ENCODE results near the gene CUX1.
A peak's percentile ranks its signal among the peaks of the same experiment; 100 is the strongest.

Gene CUX1

GRCh38 chr7:102271158-102271798 is 453.9 kb downstream of the CUX1 start:
- ATAC-seq (ENCODE audit: insufficient read depth, low read depth) = no peak
- H2AFZ ChIP-seq (ENCODE audit: low read depth, low read length) = no peak overlapping the region
- no peak overlapping the region for H3K9ac ChIP-seq (ENCODE audit: low read depth, low read length)
- DNase-seq = no peak
- H3K27ac ChIP-seq (ENCODE audit: low read length) = no peak overlapping the region
- TF ChIP-seq CTCF (IDR thresholded peaks at IDR 0.05; ENCODE audit: borderline replicate concordance, extremely low read depth, low read length, poor library complexity, severe bottlenecking) (no peak), EZH2 (IDR thresholded peaks at IDR 0.05; ENCODE audit: borderline replicate concordance, low read depth, low read length, severe bottlenecking) (no peak)
- H3K4me2 ChIP-seq (ENCODE audit: insufficient read depth, low read length) = no peak overlapping the region
- no peaks in the 10 kb centered on the region for H3K27me3 ChIP-seq (ENCODE audit: insufficient read depth, low read length, poor library complexity)
- H3K79me2 ChIP-seq (ENCODE audit: insufficient read depth, low read length) = no peaks in the 10 kb centered on the region
- no peaks in the 10 kb centered on the region for H3K36me3 ChIP-seq (ENCODE audit: insufficient read depth, low read length)
- peaks cover 13% of the 10 kb centered on the region for H4K20me1 ChIP-seq (ENCODE audit: insufficient read depth, low read length)
- H3K9me3 ChIP-seq (ENCODE audit: insufficient read depth, low read length, severe bottlenecking) = no peaks in the 10 kb centered on the region
- no peak overlapping the region for H3K4me3 ChIP-seq (ENCODE audit: low read depth in 1 of 2, low read length in 2 of 2)
- H3K4me1 ChIP-seq (ENCODE audit: insufficient read depth, low read length) = no peaks in the 10 kb centered on the region

GRCh38 chr7:102272075-102272916 is 454.9 kb downstream of the CUX1 start:
- peaks cover 13% of the 10 kb centered on the region for H4K20me1 ChIP-seq (ENCODE audit: insufficient read depth, low read length)
- H3K4me3 ChIP-seq (ENCODE audit: low read depth in 1 of 2, low read length in 2 of 2) = no peak overlapping the region
- no peak for TF ChIP-seq EZH2 (IDR thresholded peaks at IDR 0.05; ENCODE audit: borderline replicate concordance, low read depth, low read length, severe bottlenecking)
- peak; percentile 97 for TF ChIP-seq CTCF (IDR thresholded peaks at IDR 0.05; ENCODE audit: borderline replicate concordance, extremely low read depth, low read length, poor library complexity, severe bottlenecking)
- H3K4me1 ChIP-seq (ENCODE audit: insufficient read depth, low read length) = no peaks in the 10 kb centered on the region
- no peaks in the 10 kb centered on the region for H3K36me3 ChIP-seq (ENCODE audit: insufficient read depth, low read length)
- ATAC-seq (ENCODE audit: insufficient read depth, low read depth) (peak; percentile 95), DNase-seq (peak; percentile 71)
- no peaks in the 10 kb centered on the region for H3K9me3 ChIP-seq (ENCODE audit: insufficient read depth, low read length, severe bottlenecking)
- H3K4me2 ChIP-seq (ENCODE audit: insufficient read depth, low read length) = no peak overlapping the region
- H3K27ac ChIP-seq (ENCODE audit: low read length) = no peak overlapping the region
- no peak overlapping the region for H3K9ac ChIP-seq (ENCODE audit: low read depth, low read length)
- H3K27me3 ChIP-seq (ENCODE audit: insufficient read depth, low read length, poor library complexity) = no peaks in the 10 kb centered on the region
- H2AFZ ChIP-seq (ENCODE audit: low read depth, low read length) = no peak overlapping the region
- no peaks in the 10 kb centered on the region for H3K79me2 ChIP-seq (ENCODE audit: insufficient read depth, low read length)

- Histone ChIP-seq H3K9ac (ENCODE audit: low read depth, low read length) (no peak overlapping the region), H3K79me2 (ENCODE audit: insufficient read depth, low read length) (no peaks in the 10 kb centered on the region), H4K20me1 (ENCODE audit: insufficient read depth, low read length) (peaks cover 13% of the 10 kb centered on the region), H3K36me3 (ENCODE audit: insufficient read depth, low read length) (no peaks in the 10 kb centered on the region), H2AFZ (ENCODE audit: low read depth, low read length) (no peak overlapping the region), H3K27me3 (ENCODE audit: insufficient read depth, low read length, poor library complexity) (no peaks in the 10 kb centered on the region), H3K4me1 (ENCODE audit: insufficient read depth, low read length) (no peaks in the 10 kb centered on the region), H3K4me3 (ENCODE audit: low read depth in 1 of 2, low read length in 2 of 2) (no peak overlapping the region), H3K27ac (ENCODE audit: low read length) (no peak overlapping the region), H3K4me2 (ENCODE audit: insufficient read depth, low read length) (no peak overlapping the region), H3K9me3 (ENCODE audit: insufficient read depth, low read length, severe bottlenecking) (no peaks in the 10 kb centered on the region)
- TF ChIP-seq EZH2 (IDR thresholded peaks at IDR 0.05; ENCODE audit: borderline replicate concordance, low read depth, low read length, severe bottlenecking) (no peak), CTCF (IDR thresholded peaks at IDR 0.05; ENCODE audit: borderline replicate concordance, extremely low read depth, low read length, poor library complexity, severe bottlenecking) (no peak)
- no peak for DNase-seq
- no peak for ATAC-seq (ENCODE audit: insufficient read depth, low read depth)
Observed at GRCh38 chr7:102272917-102273748, 455.7 kb downstream of the CUX1 start.
